MCF 10A (cell line): ENCODE results near the gene ADAM20. TPM values are rescaled to one million over a fixed set of nuclear protein-coding genes. Genes with fewer than 3 reads are reported as not detected.
A peak's percentile ranks its signal among the peaks of the same experiment; 100 is the strongest.
"Not testable (repeated sequence)": the region's sequence is repeated elsewhere in the genome, so short reads cannot be mapped to it uniquely, and the experiment has no call there.

ENCODE experiments used
- BruUV-seq: library from RNA; stranded (reverse); fragments of 400-500 nt; replicated peaks from 2 replicates; lab custom pipeline; 2021; lab: Mats Ljungman, UMichigan
- CTCF ChIA-PET: fragments of 300-600 bp; sonication (Branson Sonifier 250); formaldehyde crosslinking; extraction: SDS; loops from one replicate; lab custom pipeline; 2021; ENCODE audit warnings: antibody characterized with exemption, inconsistent platforms; lab: Yijun Ruan, JAX
- POLR2A ChIA-PET: fragments of 300-600, 350-650 bp; sonication (Branson Sonifier 250); formaldehyde crosslinking; extraction: SDS; loops from one replicate; lab custom pipeline; 2020; ENCODE audit warnings: antibody characterized with exemption, inconsistent platforms; lab: Yijun Ruan, JAX
- DNase-seq: peaks from one replicate; pipeline ENCODE4 v3.0.0-alpha.2; 2018; ENCODE audit not compliant: unreplicated experiment
- H3K27ac Mint-ChIP-seq: one replicate; pipeline ENCODE4 v1.8.0; 2022; ENCODE audit warnings: mild to moderate bottlenecking, low read depth, mixed read lengths; ENCODE audit not compliant: unreplicated experiment
- H3K27me3 Mint-ChIP-seq: one replicate; pipeline ENCODE4 v1.8.0; 2022; ENCODE audit warnings: mixed read lengths; ENCODE audit not compliant: insufficient read depth, unreplicated experiment
- H3K36me3 Mint-ChIP-seq: one replicate; pipeline ENCODE4 v1.8.0; 2022; ENCODE audit warnings: mild to moderate bottlenecking, moderate library complexity, mixed read lengths; ENCODE audit not compliant: insufficient read depth, unreplicated experiment
- H3K4me1 Mint-ChIP-seq: one replicate; pipeline ENCODE4 v1.8.0; 2022; ENCODE audit warnings: mixed read lengths; ENCODE audit not compliant: insufficient read depth, unreplicated experiment
- H3K4me3 Mint-ChIP-seq: one replicate; pipeline ENCODE4 v1.8.0; 2022; ENCODE audit warnings: mild to moderate bottlenecking, moderate library complexity, mixed read lengths; ENCODE audit not compliant: unreplicated experiment
- H3K9me3 Mint-ChIP-seq: one replicate; pipeline ENCODE4 v1.8.0; 2022; ENCODE audit warnings: mixed read lengths; ENCODE audit not compliant: unreplicated experiment
- intact Hi-C: fragments of 100-400 bp; cut with micrococcal nuclease; formaldehyde crosslinking; loops from 2 replicates; pipeline ENCODE4 v1.14.1; 2022
- total RNA-seq: library from RNA; stranded (reverse); gene quantifications from 2 replicates; pipeline ENCODE4 v1.2.3, GENCODE V29; 2022
- TF ChIP-seq, protein P1 (sequence below): fragments of 200-600 bp; IDR thresholded peaks from one replicate; pipeline ENCODE4 v1.8.0; 2022; ENCODE audit warnings: antibody characterized with exemption, mild to moderate bottlenecking; ENCODE audit not compliant: unreplicated experiment

Gene ADAM20
- total RNA-seq, 1 experiment from 2014 or later: 1.4 TPM

DNA sequence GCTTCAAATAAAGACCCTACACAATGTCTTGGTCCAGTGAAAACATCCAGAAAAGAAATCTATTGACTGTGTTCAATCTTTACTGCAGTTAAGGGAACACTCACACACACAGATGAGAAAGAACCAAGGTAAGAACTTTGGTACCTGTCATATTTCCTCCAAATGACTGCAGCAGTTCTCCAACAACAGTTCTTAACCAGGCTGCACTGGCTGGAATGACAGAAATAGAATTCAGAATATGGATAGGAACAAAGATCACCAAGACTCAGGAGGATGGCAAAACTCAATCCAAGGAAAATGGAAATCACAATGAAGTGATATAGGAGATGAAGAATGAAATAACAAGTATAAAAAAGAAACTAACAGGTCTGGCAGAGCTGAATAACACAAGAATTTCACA lies 36.6 kb downstream of the ADAM20 start:
- BruUV-seq: no TSS peak
- TF ChIP-seq, protein P1, sequence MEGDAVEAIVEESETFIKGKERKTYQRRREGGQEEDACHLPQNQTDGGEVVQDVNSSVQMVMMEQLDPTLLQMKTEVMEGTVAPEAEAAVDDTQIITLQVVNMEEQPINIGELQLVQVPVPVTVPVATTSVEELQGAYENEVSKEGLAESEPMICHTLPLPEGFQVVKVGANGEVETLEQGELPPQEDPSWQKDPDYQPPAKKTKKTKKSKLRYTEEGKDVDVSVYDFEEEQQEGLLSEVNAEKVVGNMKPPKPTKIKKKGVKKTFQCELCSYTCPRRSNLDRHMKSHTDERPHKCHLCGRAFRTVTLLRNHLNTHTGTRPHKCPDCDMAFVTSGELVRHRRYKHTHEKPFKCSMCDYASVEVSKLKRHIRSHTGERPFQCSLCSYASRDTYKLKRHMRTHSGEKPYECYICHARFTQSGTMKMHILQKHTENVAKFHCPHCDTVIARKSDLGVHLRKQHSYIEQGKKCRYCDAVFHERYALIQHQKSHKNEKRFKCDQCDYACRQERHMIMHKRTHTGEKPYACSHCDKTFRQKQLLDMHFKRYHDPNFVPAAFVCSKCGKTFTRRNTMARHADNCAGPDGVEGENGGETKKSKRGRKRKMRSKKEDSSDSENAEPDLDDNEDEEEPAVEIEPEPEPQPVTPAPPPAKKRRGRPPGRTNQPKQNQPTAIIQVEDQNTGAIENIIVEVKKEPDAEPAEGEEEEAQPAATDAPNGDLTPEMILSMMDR: no peak
- ChIA-PET CTCF (interaction anchor here (1.0 kb wide), 1 partner anchor 69 kb away, joined by 4 read pairs; no protein-coding TSS in a partner anchor), POLR2A (no interaction called here)
- no peak overlapping the region for H3K27ac Mint-ChIP-seq
- no peaks in the 10 kb centered on the region for H3K36me3 Mint-ChIP-seq
- peaks cover 7% of the 10 kb centered on the region for H3K4me1 Mint-ChIP-seq
- intact Hi-C loops: no loop called here
- no peak for DNase-seq
- H3K4me3 Mint-ChIP-seq: no peak overlapping the region
- H3K27me3 Mint-ChIP-seq: no peaks in the 10 kb centered on the region
- peaks cover 5% of the 10 kb centered on the region for H3K9me3 Mint-ChIP-seq

DNA sequence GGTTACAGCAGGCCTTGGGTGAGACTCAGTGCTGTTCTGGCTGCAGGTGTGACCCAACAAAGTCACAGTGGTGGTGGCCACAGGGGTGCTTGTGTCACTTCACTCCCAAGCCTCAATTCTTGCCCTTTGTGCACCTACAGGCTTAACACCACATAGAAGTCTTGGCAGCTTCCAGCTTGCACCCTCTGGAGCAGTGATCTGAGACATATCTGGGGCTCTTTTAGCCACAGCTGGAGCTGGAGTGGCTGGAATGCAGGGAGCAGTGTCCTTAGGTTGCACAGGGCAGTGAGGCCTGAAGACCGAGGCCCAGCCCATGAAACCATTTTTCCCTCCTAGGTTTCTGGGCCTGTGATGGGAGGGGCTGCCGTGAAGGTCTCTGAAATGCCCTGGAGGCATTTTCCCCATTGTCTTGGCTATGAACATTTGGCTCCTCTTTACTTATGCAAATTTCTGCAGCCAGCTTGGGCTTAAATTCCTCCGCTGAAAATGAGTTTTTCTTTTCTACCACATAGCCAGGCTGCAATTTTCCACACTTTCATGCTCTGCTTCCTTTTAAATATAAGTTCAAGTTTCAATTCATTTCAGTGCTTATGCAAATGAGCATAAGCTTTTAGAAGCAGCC lies 45.1 kb downstream of the ADAM20 start:
- BruUV-seq: no TSS peak
- POLR2A ChIA-PET: no interaction called here
- no peak for DNase-seq
- Mint-ChIP-seq H3K27me3 (no peaks in the 10 kb centered on the region), H3K4me3 (no peak overlapping the region), H3K36me3 (no peaks in the 10 kb centered on the region), H3K4me1 (no peaks in the 10 kb centered on the region), H3K27ac (no peak overlapping the region), H3K9me3 (peaks cover 17% of the 10 kb centered on the region)
- TF ChIP-seq, protein P1: no peak
- intact Hi-C loops: no loop called here
- CTCF ChIA-PET: no interaction called here

DNA sequence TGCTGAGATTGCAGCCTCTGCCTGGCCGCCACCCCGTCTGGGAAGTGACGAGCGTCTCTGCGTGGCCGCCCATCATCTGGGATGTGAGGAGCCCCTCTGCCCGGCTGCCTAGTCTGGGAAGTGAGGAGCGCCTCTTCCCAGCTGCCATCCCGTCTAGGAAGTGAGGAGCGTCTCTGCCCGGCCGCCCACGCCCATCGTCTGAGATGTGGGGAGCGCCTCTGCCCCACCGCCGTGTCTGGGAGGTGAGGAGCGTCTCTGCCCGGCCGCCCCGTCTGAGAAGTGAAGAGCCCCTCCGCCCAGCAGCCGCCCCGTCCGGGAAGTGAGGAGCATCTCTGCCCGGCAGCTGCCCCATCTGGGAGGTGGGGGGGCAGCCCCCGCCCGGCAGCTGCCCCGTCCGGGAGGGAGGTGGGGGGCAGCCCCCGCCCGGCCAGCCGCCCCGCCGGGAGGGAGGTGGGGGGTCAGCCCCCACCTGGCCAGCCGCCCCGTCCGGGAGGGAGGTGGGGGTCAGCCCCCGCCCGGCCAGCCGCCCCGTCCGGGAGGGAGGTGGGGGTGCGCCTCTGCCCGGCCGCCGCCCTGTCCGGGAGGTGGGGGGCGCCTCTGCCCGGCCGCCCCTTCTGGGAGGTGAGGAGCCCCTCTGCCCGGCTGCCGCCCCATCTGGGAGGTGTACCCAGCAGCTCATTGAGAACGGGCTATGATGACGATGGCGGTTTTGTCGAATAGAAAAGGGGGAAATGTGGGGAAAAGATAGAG lies 57.3 kb downstream of the ADAM20 start:
- DNase-seq, intact Hi-C loops, BruUV-seq, H3K4me3 Mint-ChIP-seq, POLR2A ChIA-PET, H3K27me3 Mint-ChIP-seq, H3K9me3 Mint-ChIP-seq, H3K36me3 Mint-ChIP-seq, H3K27ac Mint-ChIP-seq, H3K4me1 Mint-ChIP-seq: not testable (repeated sequence)
- CTCF ChIA-PET: interaction anchor here (0.7 kb wide), 1 partner anchor 56 kb away, joined by 3 read pairs; no protein-coding TSS in a partner anchor

DNA sequence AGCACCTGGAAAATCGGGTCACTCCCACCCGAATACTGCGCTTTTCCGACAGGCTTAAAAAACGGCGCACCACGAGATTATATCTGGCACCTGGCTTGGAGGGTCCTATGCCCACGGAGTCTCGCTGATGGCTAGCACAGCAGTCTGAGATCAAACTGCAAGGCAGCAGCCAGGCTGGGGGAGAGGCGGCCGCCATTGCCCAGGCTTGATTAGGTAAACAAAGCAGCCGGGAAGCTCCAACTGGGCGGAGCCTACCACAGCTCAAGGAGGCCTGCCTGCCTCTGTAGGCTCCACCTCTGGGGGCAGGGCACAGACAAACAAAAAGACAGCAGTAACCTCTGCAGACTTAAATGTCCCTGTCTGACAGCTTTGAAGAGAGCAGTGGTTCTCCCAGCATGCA lies 59.3 kb downstream of the ADAM20 start:
- H3K36me3 Mint-ChIP-seq, H3K27ac Mint-ChIP-seq, H3K27me3 Mint-ChIP-seq, H3K9me3 Mint-ChIP-seq, intact Hi-C loops, H3K4me3 Mint-ChIP-seq, BruUV-seq, H3K4me1 Mint-ChIP-seq, CTCF ChIA-PET, DNase-seq, POLR2A ChIA-PET: not testable (repeated sequence)

DNA sequence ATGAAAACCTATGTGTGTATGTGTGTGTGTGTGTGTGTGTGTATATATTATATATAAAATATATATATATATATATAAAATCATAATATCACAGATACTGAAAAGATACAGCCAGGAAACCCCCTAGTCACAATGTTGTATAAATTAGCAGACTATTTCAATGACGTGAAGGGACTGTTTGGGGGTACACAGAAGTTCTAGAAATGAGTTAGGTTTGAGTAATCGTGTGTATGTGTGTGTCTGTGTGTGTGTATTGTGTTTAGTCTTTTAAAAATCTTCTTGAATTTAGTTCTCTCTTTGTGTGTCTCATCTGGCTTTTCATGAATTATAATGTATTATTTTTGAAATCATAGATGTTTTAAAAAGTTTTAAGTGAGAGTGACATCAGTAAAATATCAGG lies 61.0 kb downstream of the ADAM20 start:
- CTCF ChIA-PET: no interaction called here
- intact Hi-C loops: no loop called here
- H3K4me3 Mint-ChIP-seq: no peak overlapping the region
- H3K36me3 Mint-ChIP-seq: peaks cover 7% of the 10 kb centered on the region
- H3K4me1 Mint-ChIP-seq: no peaks in the 10 kb centered on the region
- no peak for DNase-seq
- H3K9me3 Mint-ChIP-seq: no peaks in the 10 kb centered on the region
- TF ChIP-seq, protein P1: no peak
- POLR2A ChIA-PET: interaction anchor here (0.7 kb wide), 1 partner anchor 28 kb away, joined by 5 read pairs; no protein-coding TSS in a partner anchor
- H3K27me3 Mint-ChIP-seq: no peaks in the 10 kb centered on the region
- H3K27ac Mint-ChIP-seq: peak overlapping the region; percentile 51
- BruUV-seq: no TSS peak
